K562 (cell line): ENCODE data around the gene SGMS1. TPM values are rescaled to one million over a fixed set of nuclear protein-coding genes. Genes with fewer than 3 reads are reported as not detected.

ENCODE experiments used
- ATAC-seq: fragments of 200-7000 bp; cut with Tn5 transposase; 3 replicates; pipeline ENCODE4 v1.9.1; 2020; ENCODE audit warnings: moderate library complexity
- BruUV-seq: library from RNA; stranded (reverse); fragments of 400-500 nt; replicated peaks from 2 replicates; lab custom pipeline; 2021; lab: Mats Ljungman, UMichigan
- CTCF ChIA-PET: fragments of 300-600 bp; formaldehyde crosslinking; extraction: SDS; loops from one replicate; lab custom pipeline; 2021; ENCODE audit warnings: low intra/inter-chr PET ratio; lab: Yijun Ruan, JAX
- POLR2A ChIA-PET: fragments of 300-600, 350-650 bp; sonication (Branson Sonifier 250); formaldehyde crosslinking; extraction: SDS; loops from one replicate; lab custom pipeline; 2021; ENCODE audit warnings: antibody characterized with exemption, inconsistent platforms; lab: Yijun Ruan, JAX
- DNase-seq, 4 experiments: peaks; one replicate each; pipeline versions ENCODE4 v3.0.0 to v3.0.0-alpha.2; 2011 to 2018; ENCODE audit warnings: low spot score in 3 of 4, mixed read lengths in 3 of 4; ENCODE audit errors: extremely low read depth in 1 of 4
- FAIRE-seq: peaks from 2 replicates; lab custom pipeline; 2011; peaks lifted over from hg19 to GRCh38; lab: Jason Lieb, UNC
- H2AFZ ChIP-seq: 2 replicates; pipeline ENCODE4 v1.6.0; 2011; ENCODE audit warnings: low read depth, low read length, control low read depth, inconsistent platforms
- H3K27ac ChIP-seq: fragments of 200-600 bp; 3 replicates; pipeline ENCODE4 v1.8.0; 2011; ENCODE audit warnings: low read depth, mild to moderate bottlenecking, control low read depth, inconsistent platforms, low read length, moderate library complexity, mixed read lengths; ENCODE audit errors: extremely low read depth
- H3K27me3 ChIP-seq, 2 experiments: fragments of 300-600 bp in 1 of 2; 2 replicates in 1 of 2; 3 replicates in 1 of 2; pipeline versions ENCODE4 v1.6.0 to v1.8.0; 2011; ENCODE audit warnings: inconsistent platforms in 2 of 2, low read length in 2 of 2, mild to moderate bottlenecking in 1 of 2, mixed read lengths in 1 of 2, moderate library complexity in 1 of 2; ENCODE audit not compliant: control insufficient read depth in 2 of 2, insufficient read depth in 2 of 2
- H3K36me3 ChIP-seq: fragments of 300-600 bp; 3 replicates; pipeline ENCODE4 v1.8.0; 2011; ENCODE audit warnings: mild to moderate bottlenecking, low read length, inconsistent platforms; ENCODE audit not compliant: control insufficient read depth, insufficient read depth
- H3K4me1 ChIP-seq, 2 experiments: fragments of 200-600 bp in 1 of 2; replicated peaks in 1 of 2; 2 replicates in 1 of 2; 3 replicates in 1 of 2; pipeline versions ENCODE4 v1.5.1 to v1.8.0; 2011; ENCODE audit warnings: inconsistent platforms in 2 of 2, low read length in 2 of 2, mild to moderate bottlenecking in 1 of 2, mixed read lengths in 1 of 2, moderate library complexity in 1 of 2; ENCODE audit not compliant: control insufficient read depth in 2 of 2, insufficient read depth in 2 of 2
- H3K4me2 ChIP-seq: 2 replicates; pipeline ENCODE4 v1.6.1; 2011; ENCODE audit warnings: low read length, control low read depth, inconsistent platforms, mixed read lengths; ENCODE audit not compliant: insufficient read depth
- H3K4me3 ChIP-seq: fragments of 200-600 bp; sonication (generic), shearing (Covaris generic); 2 replicates; pipeline ENCODE4 v1.5.1; 2016; ENCODE audit warnings: control low read depth, inconsistent platforms
- H3K79me2 ChIP-seq: fragments of 200-600 bp; 3 replicates; pipeline ENCODE4 v1.8.0; 2011; ENCODE audit warnings: low read length, inconsistent platforms; ENCODE audit not compliant: control insufficient read depth, insufficient read depth
- H3K9ac ChIP-seq, 2 experiments: 2 replicates each; pipeline versions ENCODE4 v1.6.0 to v1.6.1; 2011; ENCODE audit warnings: low read depth in 2 of 2, low read length in 2 of 2, control low read depth in 1 of 2, inconsistent platforms in 1 of 2, mild to moderate bottlenecking in 1 of 2, mixed read lengths in 1 of 2; ENCODE audit not compliant: insufficient read depth in 1 of 2
- H3K9me1 ChIP-seq: one replicate; pipeline ENCODE4 v1.6.0; 2011; ENCODE audit warnings: inconsistent platforms, mild to moderate bottlenecking, low read length, moderate library complexity; ENCODE audit not compliant: control insufficient read depth, insufficient read depth
- H3K9me3 ChIP-seq: replicated peaks from 2 replicates; pipeline ENCODE4 v1.5.1; 2011; ENCODE audit warnings: low read depth, low read length, inconsistent platforms; ENCODE audit not compliant: control insufficient read depth, insufficient read depth
- H4K20me1 ChIP-seq: replicated peaks from 2 replicates; pipeline ENCODE4 v1.6.1; 2011; ENCODE audit warnings: low read length, inconsistent platforms, mixed read lengths; ENCODE audit not compliant: control insufficient read depth, insufficient read depth
- CBFA2T2 ChIP-seq: fragments of 450-650 bp; conservative IDR thresholded peaks from 2 replicates; pipeline ENCODE4 v1.6.1; 2017; ENCODE audit warnings: mild to moderate bottlenecking
- DMBX1 ChIP-seq: fragments of 250-450 bp; sonication (Bioruptor Pico); IDR thresholded peaks from 2 replicates; pipeline ENCODE4 v1.8.0; 2022; ENCODE audit warnings: inconsistent platforms, mild to moderate bottlenecking, moderate library complexity, borderline replicate concordance
- HDAC3 ChIP-seq: fragments of 450-650 bp; IDR thresholded peaks from 2 replicates; pipeline ENCODE4 v1.6.1; 2018; ENCODE audit warnings: borderline replicate concordance, mild to moderate bottlenecking, moderate library complexity; ENCODE audit not compliant: partially characterized antibody
- L3MBTL2 ChIP-seq: fragments of 450-650 bp; IDR thresholded peaks from 2 replicates; pipeline ENCODE4 v1.6.1; 2016; ENCODE audit warnings: mild to moderate bottlenecking, moderate library complexity
- MECOM ChIP-seq: fragments of 250-450 bp; sonication (Bioruptor Pico); IDR thresholded peaks from 2 replicates; pipeline ENCODE4 v1.8.0; 2022; ENCODE audit warnings: inconsistent platforms
- POLR2B ChIP-seq: fragments of 450-650 bp; IDR thresholded peaks from 2 replicates; pipeline ENCODE4 v1.6.1; 2018; ENCODE audit warnings: low read depth; ENCODE audit not compliant: partially characterized antibody
- TGIF2 ChIP-seq: sonication (generic); formaldehyde crosslinking; IDR thresholded peaks from 2 replicates; pipeline ENCODE4 v1.8.1; 2022; ENCODE audit warnings: mild to moderate bottlenecking, missing genetic modification reagents, moderate library complexity
- ZKSCAN8 ChIP-seq: fragments of 200-800 bp; sonication (Bioruptor generic); IDR thresholded peaks from 2 replicates; pipeline ENCODE4 v1.6.1; 2016; ENCODE audit warnings: missing genetic modification characterization, missing compliant biosample characterization
- ZNF217 ChIP-seq: sonication (generic); formaldehyde crosslinking; IDR thresholded peaks from 2 replicates; pipeline ENCODE4 v1.8.0; 2022; ENCODE audit warnings: mild to moderate bottlenecking, missing genetic modification reagents
- ZNF354B ChIP-seq: fragments of 250-450 bp; sonication (Bioruptor Pico); IDR thresholded peaks from 2 replicates; pipeline ENCODE4 v1.4.0; 2020
- ZNF445 ChIP-seq: fragments of 250-450 bp; sonication (Bioruptor Pico); IDR thresholded peaks from 2 replicates; pipeline ENCODE4 v1.4.0; 2020; ENCODE audit warnings: low read depth, mild to moderate bottlenecking, moderate library complexity
- ZNF507 ChIP-seq: conservative IDR thresholded peaks from 2 replicates; pipeline ENCODE4 v1.6.1; 2017; ENCODE audit warnings: missing genetic modification characterization, missing compliant biosample characterization
- WGBS: fragments of 100-300 bp; shearing (Covaris generic); methylation state at CpG from one replicate; pipeline ENCODE4 v1.1.6; 2016; ENCODE audit warnings: low coverage, mixed read lengths; ENCODE audit not compliant: insufficient coverage; ENCODE audit errors: missing lambda C conversion rate; 5-methylcytosine and 5-hydroxymethylcytosine counted together
- in situ Hi-C: fragments of 300-500 bp; cut with MboI; formaldehyde crosslinking; loops from 4 replicates; pipeline ENCODE4 v1.15.0; 2018; ENCODE audit warnings: inconsistent platforms, mixed read lengths
- intact Hi-C: fragments of 100-400 bp; cut with micrococcal nuclease; formaldehyde crosslinking; loops from 2 replicates; pipeline ENCODE4 v1.14.2; 2022
- polyA plus RNA-seq, 8 experiments: library from polyadenylated mRNA; depleted of rRNA in 4 of 8; stranded (reverse) in 5 of 8; unstranded in 3 of 8; fragments of >200 nt; fragmentation: Nextera tagmentation in 2 of 8; fragmentation: Illumina TruSeq in 1 of 8; extraction: Ambion mirVana in 2 of 8; extraction: Trizol in 1 of 8; gene quantifications; 2 replicates each; pipeline versions ENCODE4 v1.2.1 to v1.2.3, GENCODE V29; 2011 to 2014; ENCODE audit warnings: inconsistent platforms in 1 of 8, missing spikeins in 1 of 8
- total RNA-seq, 7 experiments: library from RNA; depleted of rRNA in 6 of 7; stranded (reverse); fragments of >200 nt in 6 of 7; fragmentation: Illumina TruSeq in 2 of 7; extraction: Trizol in 2 of 7; gene quantifications; 2 replicates each; pipeline versions ENCODE4 v1.2.1 to v1.2.3, GENCODE V29; 2011 to 2021; ENCODE audit warnings: low replicate concordance in 1 of 7
- TF ChIP-seq, protein P1 (sequence below): sonication (generic); formaldehyde crosslinking; IDR thresholded peaks from 2 replicates; pipeline ENCODE4 v1.8.1; 2023; ENCODE audit warnings: mild to moderate bottlenecking, missing genetic modification reagents

Gene SGMS1
- total and polyA plus RNA-seq, 9 of the 15 experiments (the other 6 are each of a cell fraction or from before 2014, with no cell fraction given), result 22.6 to 232 (median 82.2) TPM

DNA sequence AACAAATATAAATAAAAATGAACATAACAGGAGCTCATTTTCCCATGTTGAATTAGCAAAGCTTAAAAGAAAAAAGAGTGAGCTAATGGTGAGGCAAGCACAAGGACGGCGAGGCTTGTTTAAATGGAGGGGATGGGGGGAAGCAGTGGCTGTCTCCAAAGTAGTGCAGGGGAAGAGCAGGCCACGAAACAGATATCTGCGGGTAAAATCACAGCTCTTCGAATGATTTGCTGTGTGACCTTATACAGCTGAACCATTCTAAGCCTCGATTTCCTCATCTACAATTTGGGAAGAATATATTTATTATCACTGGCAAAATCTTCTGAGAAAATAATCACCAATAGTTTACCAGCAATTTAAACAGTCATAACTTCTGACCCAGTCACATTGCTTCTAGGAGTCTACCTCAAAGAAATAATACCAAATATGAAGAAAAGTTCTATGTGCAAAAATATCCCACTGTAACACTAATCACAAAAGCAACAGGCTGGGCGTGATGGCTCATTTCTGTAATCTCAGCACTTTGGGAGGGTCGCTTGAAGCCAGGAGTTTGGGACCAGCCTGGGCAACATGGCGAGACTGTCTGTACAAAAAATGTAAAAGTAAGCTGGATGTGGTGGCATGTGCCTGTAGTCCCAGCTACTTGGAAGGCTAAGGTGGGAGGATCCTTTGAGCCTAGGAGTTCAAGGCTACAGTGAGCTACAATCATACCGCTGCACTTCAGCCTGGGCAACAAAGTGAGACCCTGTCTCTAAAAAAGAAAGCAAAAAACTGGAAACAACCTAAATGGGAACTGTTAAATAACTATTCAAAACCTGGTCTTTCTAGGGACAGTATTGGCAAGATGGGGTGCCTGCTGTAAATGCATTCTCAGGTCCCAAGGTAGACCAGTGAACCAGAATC is 309.3 kb downstream of the SGMS1 start:
- Histone ChIP-seq H3K9ac (peak overlapping the region in 1 of 2 experiments; percentile 47; a peak in 2 of 4 replicates), H4K20me1 (no peaks in the 10 kb centered on the region), H3K27ac (peak overlapping the region; percentile 75), H3K4me3 (no peak overlapping the region), H2AFZ (peak overlapping the region; percentile 42; the same call in 1 of the 2 replicates), H3K9me3 (no peaks in the 10 kb centered on the region), H3K36me3 (peaks cover 78% of the 10 kb centered on the region), H3K4me1 (peaks cover 10 to 71% of the 10 kb centered on the region in 2 experiments), H3K27me3 (no peaks in the 10 kb centered on the region), H3K4me2 (no peak overlapping the region; the same call in 1 of the 2 replicates), H3K9me1 (no peaks in the 10 kb centered on the region), H3K79me2 (peaks cover 91% of the 10 kb centered on the region)
- WGBS, result 46% methylated on average over 10 of the region's 10 CpGs
- ChIA-PET CTCF (no interaction called here), POLR2A (interaction anchor here (0.5 to 7.2 kb wide), 10 partner anchors 9 to 1150 kb away, joined by 3 to 59 read pairs (median 3); no protein-coding TSS in a partner anchor)
- in situ Hi-C loops (no loop called here), intact Hi-C loops (loop anchor here (1.0 to 5.0 kb wide), 4 partner anchors 8 to 238 kb away; no protein-coding TSS in a partner anchor)
- DNase-seq, result no peak
- no TSS peak for BruUV-seq
- peak; percentile 11 for ATAC-seq
- no peak for FAIRE-seq
- peak; percentile 63 for TF ChIP-seq ZNF507 (tag)
- no peak for TF ChIP-seq ZNF217 (CRISPR knock-in tag)
- no peak for TF ChIP-seq ZNF445
- TF ChIP-seq POLR2B, result no peak
- TF ChIP-seq ZKSCAN8 (CRISPR knock-in tag), result 0 out of 2 replicates have a peak, but pooled peaks have one; percentile 6
- TF ChIP-seq L3MBTL2, result peak; percentile 21; the same call in 1 of the 2 replicates
- TF ChIP-seq, protein P1, sequence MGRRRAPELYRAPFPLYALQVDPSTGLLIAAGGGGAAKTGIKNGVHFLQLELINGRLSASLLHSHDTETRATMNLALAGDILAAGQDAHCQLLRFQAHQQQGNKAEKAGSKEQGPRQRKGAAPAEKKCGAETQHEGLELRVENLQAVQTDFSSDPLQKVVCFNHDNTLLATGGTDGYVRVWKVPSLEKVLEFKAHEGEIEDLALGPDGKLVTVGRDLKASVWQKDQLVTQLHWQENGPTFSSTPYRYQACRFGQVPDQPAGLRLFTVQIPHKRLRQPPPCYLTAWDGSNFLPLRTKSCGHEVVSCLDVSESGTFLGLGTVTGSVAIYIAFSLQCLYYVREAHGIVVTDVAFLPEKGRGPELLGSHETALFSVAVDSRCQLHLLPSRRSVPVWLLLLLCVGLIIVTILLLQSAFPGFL (CRISPR knock-in tag), result no peak
- no peak for TF ChIP-seq CBFA2T2
- peak; percentile 70; the same call in 1 of the 2 replicates for TF ChIP-seq MECOM (CRISPR knock-in tag)
- no peak for TF ChIP-seq ZNF354B
- TF ChIP-seq HDAC3, result no peak
- peak; percentile 93; the same call in 1 of the 2 replicates for TF ChIP-seq DMBX1 (CRISPR knock-in tag)
- no peak for TF ChIP-seq TGIF2 (CRISPR knock-in tag)
